Stomach smooth muscle (tissue), 2 donors: ENCODE data around the gene EFCAB6.

Experiments used
- H3K27ac ChIP-seq: one replicate; pipeline ENCODE4 v1.7.0; 2013; ENCODE audit warnings: mild to moderate bottlenecking, low read length, inconsistent platforms
- H3K27me3 ChIP-seq, 2 donors: one replicate each; pipeline ENCODE4 v1.7.0; 2013; ENCODE audit warnings: low read length in 2 of 2; ENCODE audit not compliant: insufficient read depth in 2 of 2, control insufficient read depth in 1 of 2
- H3K36me3 ChIP-seq, 2 donors: one replicate each; pipeline ENCODE4 v1.7.0; 2013; ENCODE audit warnings: low read length in 2 of 2; ENCODE audit not compliant: control insufficient read depth in 2 of 2, insufficient read depth in 2 of 2
- H3K4me1 ChIP-seq: one replicate; pipeline ENCODE4 v1.7.0; 2013; ENCODE audit warnings: low read length; ENCODE audit not compliant: control insufficient read depth, insufficient read depth
- H3K4me3 ChIP-seq, 2 donors: one replicate each; pipeline ENCODE4 v1.7.0; 2013; ENCODE audit warnings: low read length in 2 of 2
- H3K9ac ChIP-seq, 2 donors: one replicate each; pipeline ENCODE4 v1.7.0; 2013; ENCODE audit warnings: low read length in 2 of 2, mild to moderate bottlenecking in 1 of 2
- H3K9me3 ChIP-seq, 2 donors: one replicate each; pipeline ENCODE4 v1.7.0; 2013; ENCODE audit warnings: low read length in 2 of 2; ENCODE audit not compliant: control insufficient read depth in 2 of 2
- donor health status: healthy.
- donor health status: Pancreatic carcinoma.

EFCAB6 gene, protein sequence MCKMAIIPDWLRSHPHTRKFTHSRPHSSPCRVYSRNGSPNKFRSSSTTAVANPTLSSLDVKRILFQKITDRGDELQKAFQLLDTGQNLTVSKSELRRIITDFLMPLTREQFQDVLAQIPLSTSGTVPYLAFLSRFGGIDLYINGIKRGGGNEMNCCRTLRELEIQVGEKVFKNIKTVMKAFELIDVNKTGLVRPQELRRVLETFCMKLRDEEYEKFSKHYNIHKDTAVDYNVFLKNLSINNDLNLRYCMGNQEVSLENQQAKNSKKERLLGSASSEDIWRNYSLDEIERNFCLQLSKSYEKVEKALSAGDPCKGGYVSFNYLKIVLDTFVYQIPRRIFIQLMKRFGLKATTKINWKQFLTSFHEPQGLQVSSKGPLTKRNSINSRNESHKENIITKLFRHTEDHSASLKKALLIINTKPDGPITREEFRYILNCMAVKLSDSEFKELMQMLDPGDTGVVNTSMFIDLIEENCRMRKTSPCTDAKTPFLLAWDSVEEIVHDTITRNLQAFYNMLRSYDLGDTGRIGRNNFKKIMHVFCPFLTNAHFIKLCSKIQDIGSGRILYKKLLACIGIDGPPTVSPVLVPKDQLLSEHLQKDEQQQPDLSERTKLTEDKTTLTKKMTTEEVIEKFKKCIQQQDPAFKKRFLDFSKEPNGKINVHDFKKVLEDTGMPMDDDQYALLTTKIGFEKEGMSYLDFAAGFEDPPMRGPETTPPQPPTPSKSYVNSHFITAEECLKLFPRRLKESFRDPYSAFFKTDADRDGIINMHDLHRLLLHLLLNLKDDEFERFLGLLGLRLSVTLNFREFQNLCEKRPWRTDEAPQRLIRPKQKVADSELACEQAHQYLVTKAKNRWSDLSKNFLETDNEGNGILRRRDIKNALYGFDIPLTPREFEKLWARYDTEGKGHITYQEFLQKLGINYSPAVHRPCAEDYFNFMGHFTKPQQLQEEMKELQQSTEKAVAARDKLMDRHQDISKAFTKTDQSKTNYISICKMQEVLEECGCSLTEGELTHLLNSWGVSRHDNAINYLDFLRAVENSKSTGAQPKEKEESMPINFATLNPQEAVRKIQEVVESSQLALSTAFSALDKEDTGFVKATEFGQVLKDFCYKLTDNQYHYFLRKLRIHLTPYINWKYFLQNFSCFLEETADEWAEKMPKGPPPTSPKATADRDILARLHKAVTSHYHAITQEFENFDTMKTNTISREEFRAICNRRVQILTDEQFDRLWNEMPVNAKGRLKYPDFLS (N-terminal part only)

DNA sequence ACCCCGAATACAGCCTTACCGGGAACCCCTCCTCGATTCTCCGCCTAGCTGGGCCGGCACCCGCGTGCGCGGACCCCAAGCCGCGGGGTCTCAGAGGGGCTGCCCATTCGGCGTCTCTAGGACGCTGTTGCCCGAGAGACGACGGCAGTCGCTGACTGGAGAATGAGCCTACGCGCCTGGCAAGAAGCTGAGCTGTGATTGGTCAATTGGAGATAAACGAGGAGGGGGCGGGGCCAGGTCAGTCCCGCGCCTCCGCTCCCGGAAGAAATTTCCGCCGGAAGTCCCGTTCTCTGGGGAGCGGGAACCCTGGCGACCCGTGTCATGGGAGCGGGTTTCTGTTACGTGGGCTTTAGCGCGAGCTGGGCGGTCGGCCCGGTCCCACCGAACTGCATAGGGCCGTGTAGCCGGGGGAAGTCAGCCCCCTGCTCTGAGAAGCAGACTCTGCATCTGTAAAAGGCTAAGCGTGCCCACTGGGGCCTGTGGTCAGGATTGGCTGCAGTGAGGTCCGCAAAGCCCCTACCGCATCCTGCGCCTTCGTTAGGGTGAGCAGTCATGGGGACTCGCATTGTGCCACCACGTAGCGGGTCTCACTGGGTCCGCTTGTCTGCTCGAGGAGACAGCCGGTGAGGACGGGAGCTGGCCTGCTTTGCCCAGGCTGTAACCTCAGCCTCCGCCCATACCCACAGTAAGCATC is at the start of gene EFCAB6:
Gene EFCAB6, minus strand, starts transcription at position 157 of the 694 bp plus-strand sequence. CDS start 29,987 bp downstream, outside the sequence.
- H3K4me1 ChIP-seq, result peaks cover 14% of the 10 kb centered on the region
- no peaks in the 10 kb centered on the region for H3K27me3 ChIP-seq
- H3K9me3 ChIP-seq, result no peaks in the 10 kb centered on the region
- H3K9ac ChIP-seq, result peak within 1 kb of the TSS; percentile 78 to 98
- H3K36me3 ChIP-seq, result peaks cover 0 to 3% of the 10 kb centered on the region in 2 donors
- peak within 1 kb of the TSS; percentile 60 for H3K27ac ChIP-seq
- H3K4me3 ChIP-seq, result peak within 1 kb of the TSS; percentile 90 to 99

GRCh38 chr22:43861529-43861928 is 49.4 kb upstream of the EFCAB6 start:
- Histone ChIP-seq H3K36me3 (no peaks in the 10 kb centered on the region), H3K9me3 (peaks cover 0 to 3% of the 10 kb centered on the region in 2 donors), H3K4me3 (no peak overlapping the region), H3K9ac (no peak overlapping the region), H3K4me1 (no peaks in the 10 kb centered on the region), H3K27ac (no peak overlapping the region), H3K27me3 (peaks cover 38 to 40% of the 10 kb centered on the region in 2 donors)

GRCh38 chr22:43860831-43861230 is 48.7 kb upstream of the EFCAB6 start:
- Histone ChIP-seq H3K4me1 (no peaks in the 10 kb centered on the region), H3K36me3 (no peaks in the 10 kb centered on the region), H3K9me3 (peaks cover 0 to 6% of the 10 kb centered on the region in 2 donors), H3K4me3 (no peak overlapping the region), H3K27me3 (peaks cover 38 to 40% of the 10 kb centered on the region in 2 donors), H3K9ac (no peak overlapping the region), H3K27ac (no peak overlapping the region)

DNA sequence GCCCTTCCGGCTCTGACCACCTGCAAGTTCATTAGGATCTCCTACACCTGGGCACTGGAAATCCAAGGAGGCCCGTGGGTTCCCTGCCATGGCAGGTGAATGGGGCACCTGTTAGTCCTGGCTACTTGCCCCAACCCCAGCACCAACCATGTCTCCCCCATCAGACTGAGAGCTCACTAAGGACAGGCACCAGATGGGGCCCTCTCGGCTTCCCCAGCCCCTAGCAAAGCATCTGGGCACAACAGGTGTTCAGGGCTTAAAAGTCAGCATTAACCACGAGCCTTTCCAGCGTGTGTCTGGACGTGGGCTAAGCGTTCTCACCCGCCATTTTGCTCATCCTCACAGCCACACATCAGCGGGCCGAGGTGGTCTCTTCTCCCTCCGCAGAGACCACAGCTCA is 48.0 kb upstream of the EFCAB6 start:
- H3K9ac ChIP-seq, result no peak overlapping the region
- no peak overlapping the region for H3K27ac ChIP-seq
- H3K4me1 ChIP-seq, result no peaks in the 10 kb centered on the region
- no peaks in the 10 kb centered on the region for H3K36me3 ChIP-seq
- H3K9me3 ChIP-seq, result peaks cover 0 to 6% of the 10 kb centered on the region in 2 donors
- H3K4me3 ChIP-seq, result no peak overlapping the region
- peaks cover 38% of the 10 kb centered on the region in 2 donors for H3K27me3 ChIP-seq

GRCh38 chr22:43859621-43860020 is 47.5 kb upstream of the EFCAB6 start:
- Histone ChIP-seq H3K27ac (no peak overlapping the region), H3K9me3 (peaks cover 0 to 6% of the 10 kb centered on the region in 2 donors), H3K36me3 (no peaks in the 10 kb centered on the region), H3K4me3 (no peak overlapping the region), H3K4me1 (no peaks in the 10 kb centered on the region), H3K9ac (no peak overlapping the region), H3K27me3 (peaks cover 38% of the 10 kb centered on the region in 2 donors)

- Histone ChIP-seq H3K9ac (no peak overlapping the region), H3K27me3 (peaks cover 35 to 38% of the 10 kb centered on the region in 2 donors), H3K27ac (no peak overlapping the region), H3K36me3 (no peaks in the 10 kb centered on the region), H3K4me1 (no peaks in the 10 kb centered on the region), H3K9me3 (peaks cover 0 to 6% of the 10 kb centered on the region in 2 donors), H3K4me3 (no peak overlapping the region)
Observed at GRCh38 chr22:43859176-43859575, 47.1 kb upstream of the EFCAB6 start.

DNA sequence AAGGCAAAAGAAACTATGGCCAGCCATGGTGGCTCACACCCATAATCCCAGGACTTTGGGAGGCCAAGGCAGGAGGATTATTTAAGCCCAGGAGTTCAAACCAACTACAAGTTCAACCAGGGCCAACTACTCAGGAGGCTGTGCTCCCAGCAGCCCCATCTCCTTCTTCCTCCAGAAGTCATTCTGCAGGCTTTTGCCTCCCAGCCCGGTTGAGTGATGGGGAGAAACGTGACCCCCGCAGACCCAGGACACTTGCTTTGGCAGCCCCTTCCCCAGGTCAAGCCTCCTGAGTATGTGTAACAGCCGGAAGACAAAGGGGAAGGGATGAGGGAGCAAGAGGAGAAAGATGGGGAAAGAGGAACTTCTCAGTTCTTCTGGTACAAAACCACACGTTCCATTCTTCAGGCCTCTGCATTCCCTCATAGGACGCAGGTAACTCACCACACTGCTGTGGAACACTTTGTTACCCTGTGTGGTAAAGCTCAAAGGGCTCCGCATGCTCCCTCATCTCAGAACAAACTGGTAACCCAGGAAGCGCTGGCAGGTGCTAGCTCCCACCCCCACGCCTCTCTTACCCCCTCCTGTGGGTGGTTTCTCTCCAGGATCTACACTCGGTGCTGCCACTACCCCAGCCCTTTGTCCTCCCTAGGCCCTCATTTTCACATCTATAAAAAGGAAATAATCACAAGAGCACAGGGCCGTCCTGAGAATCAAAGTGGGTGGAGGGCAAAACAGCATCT is 46.2 kb upstream of the EFCAB6 start:
- no peak overlapping the region for H3K4me3 ChIP-seq
- H3K9me3 ChIP-seq, result peaks cover 0 to 6% of the 10 kb centered on the region in 2 donors
- H3K27me3 ChIP-seq, result peaks cover 26 to 33% of the 10 kb centered on the region in 2 donors
- no peak overlapping the region for H3K9ac ChIP-seq
- no peaks in the 10 kb centered on the region for H3K4me1 ChIP-seq
- no peaks in the 10 kb centered on the region for H3K36me3 ChIP-seq
- H3K27ac ChIP-seq, result no peak overlapping the region

GRCh38 chr22:43857367-43857766 is 45.3 kb upstream of the EFCAB6 start:
- no peaks in the 10 kb centered on the region for H3K36me3 ChIP-seq
- no peak overlapping the region for H3K27ac ChIP-seq
- H3K4me3 ChIP-seq, result no peak overlapping the region
- no peak overlapping the region for H3K9ac ChIP-seq
- peaks cover 0 to 6% of the 10 kb centered on the region in 2 donors for H3K9me3 ChIP-seq
- peaks cover 20 to 33% of the 10 kb centered on the region in 2 donors for H3K27me3 ChIP-seq
- H3K4me1 ChIP-seq, result no peaks in the 10 kb centered on the region

DNA sequence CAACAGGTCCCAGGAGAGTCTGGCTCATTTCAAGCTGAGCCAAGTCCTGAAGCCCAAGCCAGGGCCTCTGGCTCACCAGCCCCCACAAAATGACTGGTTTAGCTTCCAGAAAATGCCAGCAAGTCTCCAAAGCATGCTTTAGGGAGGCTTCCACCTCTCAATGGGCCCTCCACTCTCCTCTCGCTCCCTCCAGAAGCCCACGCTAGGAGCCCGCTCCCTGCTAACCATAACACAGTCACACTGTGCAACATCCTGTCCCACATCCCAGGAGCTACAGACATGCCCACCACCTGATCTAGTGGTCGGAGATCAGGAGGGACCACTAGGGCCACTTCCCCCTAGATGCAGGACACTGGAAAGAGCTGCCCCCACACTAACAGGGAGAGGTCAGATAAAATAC is 43.3 kb upstream of the EFCAB6 start:
- Histone ChIP-seq H3K36me3 (no peaks in the 10 kb centered on the region), H3K4me3 (no peak overlapping the region), H3K9ac (no peak overlapping the region), H3K4me1 (no peaks in the 10 kb centered on the region), H3K27ac (no peak overlapping the region), H3K9me3 (peaks cover 0 to 6% of the 10 kb centered on the region in 2 donors), H3K27me3 (peaks cover 9 to 25% of the 10 kb centered on the region in 2 donors)
